ENCODE results near the gene FBXL20.
"Not testable (repeated sequence)": the region's sequence is repeated elsewhere in the genome, so short reads cannot be mapped to it uniquely, and the experiment has no call there.

FBXL20 gene

GRCh38 chr17:39325528-39326240 lies 75.7 kb downstream of the FBXL20 start:
- DNase-seq = no peak

GRCh38 chr17:39318636-39319035 lies 82.8 kb downstream of the FBXL20 start:
- no peak for DNase-seq

GRCh38 chr17:39306509-39307212 lies 94.8 kb downstream of the FBXL20 start:
- DNase-seq = no peak

- no peak for DNase-seq
These were observed 95.4 kb downstream of the FBXL20 start for GRCh38 chr17:39305978-39306377.

GRCh38 chr17:39304188-39304587 lies 97.2 kb downstream of the FBXL20 start:
- DNase-seq = no peak

- DNase-seq = no peak
These were observed 107.4 kb downstream of the FBXL20 start for GRCh38 chr17:39294060-39294459.

- DNase-seq = not testable (repeated sequence)
These were observed 108.9 kb downstream of the FBXL20 start for GRCh38 chr17:39292546-39292945.

GRCh38 chr17:39286513-39286912 lies 114.9 kb downstream of the FBXL20 start:
- not testable (repeated sequence) for DNase-seq

GRCh38 chr17:39284685-39285084 lies 116.7 kb downstream of the FBXL20 start:
- no peak for DNase-seq

GRCh38 chr17:39283896-39284295 lies 117.5 kb downstream of the FBXL20 start:
- DNase-seq = no peak

GRCh38 chr17:39283098-39283497 lies 118.3 kb downstream of the FBXL20 start:
- DNase-seq = no peak

GRCh38 chr17:39281806-39282205 lies 119.6 kb downstream of the FBXL20 start:
- DNase-seq = no peak

GRCh38 chr17:39278246-39278645 lies 123.2 kb downstream of the FBXL20 start:
- DNase-seq = not testable (repeated sequence)

- DNase-seq = no peak
These were observed 124.3 kb downstream of the FBXL20 start for GRCh38 chr17:39277110-39277509.

GRCh38 chr17:39276113-39276512 lies 125.3 kb downstream of the FBXL20 start:
- DNase-seq = no peak

- DNase-seq = no peak
These were observed 129.9 kb downstream of the FBXL20 start for GRCh38 chr17:39271546-39271945.

- no peak for DNase-seq
These were observed 130.5 kb downstream of the FBXL20 start for GRCh38 chr17:39270923-39271322.

GRCh38 chr17:39264119-39264518 lies 137.3 kb downstream of the FBXL20 start:
- DNase-seq = no peak

GRCh38 chr17:39261286-39261685 lies 140.1 kb downstream of the FBXL20 start:
- DNase-seq = no peak

- no peak for DNase-seq
These were observed 148.5 kb downstream of the FBXL20 start for GRCh38 chr17:39252788-39253460.

GRCh38 chr17:39251997-39252396 lies 149.4 kb downstream of the FBXL20 start:
- no peak for DNase-seq

- not testable (repeated sequence) for DNase-seq
These were observed 151.3 kb downstream of the FBXL20 start for GRCh38 chr17:39250076-39250475.

GRCh38 chr17:39246274-39246673 lies 155.2 kb downstream of the FBXL20 start:
- no peak for DNase-seq
